NCI-H226 (cell line): ENCODE data around the gene CAPRIN1.

Experiments used
- DNase-seq: peaks from one replicate; pipeline ENCODE4 v3.0.0-alpha.2; 2015

The CAPRIN1 gene, protein sequence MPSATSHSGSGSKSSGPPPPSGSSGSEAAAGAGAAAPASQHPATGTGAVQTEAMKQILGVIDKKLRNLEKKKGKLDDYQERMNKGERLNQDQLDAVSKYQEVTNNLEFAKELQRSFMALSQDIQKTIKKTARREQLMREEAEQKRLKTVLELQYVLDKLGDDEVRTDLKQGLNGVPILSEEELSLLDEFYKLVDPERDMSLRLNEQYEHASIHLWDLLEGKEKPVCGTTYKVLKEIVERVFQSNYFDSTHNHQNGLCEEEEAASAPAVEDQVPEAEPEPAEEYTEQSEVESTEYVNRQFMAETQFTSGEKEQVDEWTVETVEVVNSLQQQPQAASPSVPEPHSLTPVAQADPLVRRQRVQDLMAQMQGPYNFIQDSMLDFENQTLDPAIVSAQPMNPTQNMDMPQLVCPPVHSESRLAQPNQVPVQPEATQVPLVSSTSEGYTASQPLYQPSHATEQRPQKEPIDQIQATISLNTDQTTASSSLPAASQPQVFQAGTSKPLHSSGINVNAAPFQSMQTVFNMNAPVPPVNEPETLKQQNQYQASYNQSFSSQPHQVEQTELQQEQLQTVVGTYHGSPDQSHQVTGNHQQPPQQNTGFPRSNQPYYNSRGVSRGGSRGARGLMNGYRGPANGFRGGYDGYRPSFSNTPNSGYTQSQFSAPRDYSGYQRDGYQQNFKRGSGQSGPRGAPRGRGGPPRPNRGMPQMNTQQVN

DNA sequence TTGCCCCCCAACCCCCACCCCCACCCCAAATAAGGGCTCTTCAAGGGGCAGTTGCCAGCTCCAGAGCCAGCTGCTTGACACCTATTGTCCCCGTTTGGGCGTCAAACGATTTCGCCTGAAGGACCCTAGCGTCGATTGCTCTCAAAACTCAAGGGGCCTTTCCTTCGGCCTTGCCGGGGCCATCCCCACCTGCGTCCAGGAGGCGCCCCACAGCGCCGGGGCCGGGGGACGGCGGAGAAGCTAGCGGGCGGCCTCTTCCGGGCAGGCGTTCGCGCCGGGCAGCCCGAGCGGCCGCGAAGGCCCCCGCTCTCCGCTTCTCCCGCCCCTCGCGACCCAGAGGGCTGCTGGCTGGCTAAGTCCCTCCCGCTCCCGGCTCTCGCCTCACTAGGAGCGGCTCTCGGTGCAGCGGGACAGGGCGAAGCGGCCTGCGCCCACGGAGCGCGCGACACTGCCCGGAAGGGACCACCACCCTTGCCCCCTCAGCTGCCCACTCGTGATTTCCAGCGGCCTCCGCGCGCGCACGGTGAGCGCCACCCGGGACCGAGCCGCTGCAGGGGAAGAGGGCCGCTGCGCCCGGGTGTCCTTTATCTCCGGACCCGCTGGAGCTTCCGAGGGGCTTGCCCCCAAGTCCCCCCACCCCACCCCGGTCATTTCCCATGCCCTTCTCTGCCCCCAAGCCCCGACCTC lies at the start of gene CAPRIN1:
Gene CAPRIN1, plus strand, starts transcription at position 383 of the 687 bp plus-strand sequence. CDS start 690 bp downstream, outside the sequence.
- peak; percentile 83 for DNase-seq

DNA sequence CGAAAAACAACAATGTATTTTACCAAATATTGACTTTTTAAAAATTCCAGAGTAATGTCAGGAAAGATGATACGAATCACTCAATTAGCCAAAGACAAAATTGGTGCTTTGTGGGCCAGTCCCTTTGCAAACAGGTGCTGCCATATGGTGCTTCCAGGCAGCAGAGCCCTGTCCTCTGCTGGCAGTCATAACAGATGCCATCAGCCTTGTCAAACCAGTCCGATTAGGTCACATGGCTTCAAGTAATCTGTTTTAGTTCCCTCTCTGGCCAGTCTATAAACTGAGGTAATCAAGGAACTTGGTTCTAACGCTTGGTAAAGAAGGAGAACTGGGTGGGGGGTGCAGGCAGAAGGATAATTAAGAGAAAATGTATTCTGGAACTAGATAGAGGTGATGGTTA lies 49.1 kb upstream of the CAPRIN1 start:
- no peak for DNase-seq

DNA sequence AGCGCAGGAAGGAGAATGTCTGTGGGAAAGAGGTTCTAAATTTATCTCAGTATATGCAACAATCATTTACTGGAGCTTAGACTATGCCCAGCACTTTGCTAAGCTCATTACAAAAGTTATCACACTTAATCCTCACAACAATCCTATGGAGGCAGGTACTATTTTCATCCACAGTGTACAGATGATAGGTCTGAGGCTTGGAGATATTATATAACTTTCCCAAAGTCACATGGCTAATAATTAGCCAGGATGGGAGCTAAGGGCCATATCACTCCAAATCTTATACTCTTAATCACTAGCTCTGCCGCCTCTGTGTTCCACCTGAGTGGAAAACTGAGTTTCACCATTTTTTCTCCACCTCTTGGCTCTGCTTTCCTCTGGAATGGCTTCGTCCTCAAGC lies 47.3 kb upstream of the CAPRIN1 start:
- DNase-seq, result no peak

DNA sequence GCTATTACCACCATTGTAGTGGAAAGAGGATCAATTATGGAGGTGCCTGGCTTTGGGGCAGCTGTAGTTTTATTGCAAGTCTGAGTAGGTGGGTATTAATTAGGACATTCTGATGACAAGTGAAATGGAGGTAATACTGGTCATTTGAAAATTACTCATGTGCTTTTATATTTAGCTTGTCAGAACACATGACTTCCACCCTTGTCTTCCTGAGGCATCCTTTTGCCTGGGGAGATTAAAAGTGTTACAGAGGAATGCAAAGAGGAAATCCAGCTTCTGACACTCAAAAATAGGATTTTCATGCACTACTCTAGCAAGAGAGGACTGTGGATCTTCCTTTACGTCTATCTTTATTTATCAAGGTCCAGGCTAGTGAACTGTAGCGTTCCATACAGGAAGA lies 44.7 kb upstream of the CAPRIN1 start:
- DNase-seq, result no peak

DNA sequence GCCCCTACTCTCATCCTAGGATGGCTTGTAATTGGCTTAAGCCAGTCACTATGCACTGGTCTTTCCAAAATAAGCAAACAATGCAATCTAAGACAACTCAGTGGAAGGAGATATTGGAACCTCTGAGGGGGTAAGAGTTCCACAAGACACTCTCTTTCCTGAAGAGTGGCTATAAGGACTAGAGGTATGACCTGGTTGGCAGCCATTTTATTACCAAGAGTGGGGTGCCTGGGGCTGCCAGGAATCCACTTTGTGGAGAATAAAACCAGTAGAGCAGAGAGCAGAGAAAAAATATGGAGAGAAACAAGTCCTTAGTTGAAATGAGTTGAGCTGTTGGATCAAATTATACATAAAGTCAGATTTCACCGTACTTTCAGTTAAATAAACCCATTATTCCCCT lies 38.8 kb upstream of the CAPRIN1 start:
- DNase-seq, result no peak

DNA sequence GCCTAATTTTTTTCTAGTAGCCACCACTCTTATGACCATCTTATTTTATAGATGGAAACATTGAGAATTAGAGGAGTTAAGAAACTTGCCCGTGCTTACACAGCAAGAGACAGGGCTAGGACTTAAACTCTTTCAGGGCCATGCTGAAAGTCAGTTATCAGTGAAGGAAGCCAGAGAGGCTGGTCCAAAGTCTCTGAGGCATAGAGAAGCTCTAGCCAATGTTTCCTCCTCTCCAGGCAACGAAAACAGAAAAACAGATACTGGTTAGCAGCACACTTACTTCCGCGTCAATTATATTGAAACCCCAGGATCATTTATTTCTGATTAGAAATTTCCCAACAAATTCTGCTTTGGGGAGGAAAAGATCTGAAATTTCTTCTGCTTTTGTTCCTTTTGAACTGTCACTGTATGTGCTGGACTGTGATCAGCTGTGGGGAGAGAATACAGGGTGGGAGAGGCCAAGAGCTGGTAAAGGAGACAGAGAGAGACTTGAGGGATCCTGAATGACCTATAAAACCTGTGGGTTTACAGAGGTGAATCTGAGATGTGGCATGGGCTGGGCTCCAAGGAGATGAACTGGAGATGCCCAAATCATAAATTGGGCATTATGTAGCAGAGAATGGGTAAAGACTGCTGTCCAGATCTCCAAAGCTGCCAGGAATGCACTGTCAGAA lies 37.5 kb upstream of the CAPRIN1 start:
- no peak for DNase-seq

DNA sequence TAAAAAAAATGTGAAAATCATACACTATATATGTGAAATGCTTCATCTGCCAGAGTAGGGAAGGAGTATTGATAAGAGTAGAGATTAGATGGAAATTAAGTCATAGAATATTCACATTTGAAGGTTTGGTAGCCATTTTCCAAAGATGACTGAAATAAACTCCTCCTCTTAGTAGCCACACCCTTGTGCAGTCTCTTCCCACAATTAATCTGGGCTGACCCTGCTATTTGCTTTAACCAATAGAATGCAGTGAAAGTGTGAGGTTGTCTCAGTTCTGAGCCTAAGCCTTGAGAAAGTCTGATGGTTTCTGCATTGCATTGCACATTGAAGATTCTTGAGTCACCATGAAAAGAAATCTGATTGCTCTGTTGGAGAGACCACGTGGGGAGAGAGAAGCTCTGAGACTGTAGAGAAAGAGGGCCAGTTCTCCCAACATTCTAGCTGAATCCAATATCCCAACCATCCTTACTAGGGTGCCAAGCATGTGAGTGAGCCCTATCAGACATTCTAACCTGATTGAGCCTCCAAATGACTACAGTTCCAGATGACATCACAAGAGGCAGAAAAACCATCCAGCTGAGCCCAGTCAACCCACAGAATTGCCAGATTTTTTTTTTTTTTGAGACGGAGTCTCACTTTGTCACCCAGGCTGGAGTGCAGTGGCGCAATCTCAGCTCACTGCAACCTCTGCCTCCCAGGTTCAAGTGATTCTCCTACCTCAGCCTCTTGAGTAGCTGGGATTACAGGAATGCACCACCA lies 29.4 kb upstream of the CAPRIN1 start:
- no peak for DNase-seq

DNA sequence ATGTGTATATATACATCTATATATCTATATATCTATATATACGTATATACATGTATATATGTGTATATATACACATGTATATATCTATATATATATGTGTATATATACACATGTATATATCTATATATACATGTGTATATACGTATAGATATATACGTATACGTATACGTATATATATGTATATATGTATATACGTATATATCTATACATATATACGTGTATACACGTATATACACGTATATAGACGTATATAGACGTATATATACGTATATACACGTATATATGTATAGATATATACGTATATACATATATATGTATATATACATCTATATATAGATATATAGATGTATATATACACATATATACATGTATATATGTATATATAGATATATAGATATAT lies 25.1 kb upstream of the CAPRIN1 start:
- DNase-seq, result no peak

DNA sequence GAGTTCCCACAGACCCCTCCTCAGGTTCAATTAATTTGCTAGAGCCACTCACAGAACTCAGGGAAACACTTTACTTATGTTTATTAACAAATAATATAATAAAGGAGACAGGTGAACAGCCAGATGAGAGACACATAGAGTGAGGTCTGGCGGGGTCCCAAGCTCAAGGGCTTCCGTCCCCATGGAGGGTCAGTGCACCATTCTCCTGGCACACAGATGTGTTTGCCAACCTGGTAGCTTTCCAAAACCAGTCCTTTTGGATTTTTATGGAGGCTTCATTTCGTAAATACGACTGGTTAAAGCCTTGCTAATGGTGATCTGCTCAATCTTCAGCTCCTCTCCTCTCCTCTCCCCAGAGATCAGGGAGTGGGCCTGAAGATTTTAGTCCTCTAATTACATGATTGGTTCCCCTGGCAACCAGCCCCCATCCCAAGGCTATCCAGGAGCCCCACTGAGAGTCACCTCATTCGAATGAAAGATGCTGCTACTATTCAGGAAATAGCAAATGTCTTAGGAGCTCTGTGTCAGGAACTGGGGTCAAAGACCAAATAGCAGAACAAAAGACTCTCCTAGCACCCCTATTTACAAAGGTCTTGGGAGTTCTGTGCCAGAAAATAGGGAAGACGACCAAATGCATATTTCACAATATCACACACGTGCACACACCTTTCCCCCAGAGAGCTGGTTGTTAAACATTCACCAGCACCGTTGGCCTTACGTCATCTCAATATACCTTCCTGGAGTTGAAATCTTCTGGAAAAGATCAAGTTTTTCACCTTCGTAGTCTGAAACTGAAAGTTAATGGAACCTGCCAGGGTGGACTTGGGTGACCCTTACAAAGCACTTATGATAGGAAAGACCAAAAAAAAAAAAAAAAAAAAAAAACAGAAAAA lies 23.8 kb upstream of the CAPRIN1 start:
- no peak for DNase-seq

DNA sequence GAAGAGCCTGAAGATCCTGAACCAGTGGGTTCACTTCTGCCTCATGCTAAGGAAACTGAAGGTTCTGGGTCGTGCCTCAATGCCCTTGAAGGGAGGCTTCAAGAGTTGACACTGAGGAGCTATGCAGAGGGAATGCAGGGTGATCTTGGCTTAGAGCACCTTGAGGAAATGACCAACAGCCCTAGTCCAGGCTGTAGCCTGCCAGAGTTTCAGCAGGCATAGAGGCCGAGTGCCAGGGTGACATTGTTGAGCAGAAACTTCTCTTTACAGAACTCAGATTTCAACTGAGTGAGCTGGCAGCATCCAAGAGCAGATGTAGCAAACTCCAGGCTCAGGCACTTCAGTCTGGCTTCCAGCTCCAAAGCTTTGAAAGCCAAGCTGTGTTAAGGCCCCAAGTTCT lies 23.1 kb upstream of the CAPRIN1 start:
- DNase-seq, result no peak

DNA sequence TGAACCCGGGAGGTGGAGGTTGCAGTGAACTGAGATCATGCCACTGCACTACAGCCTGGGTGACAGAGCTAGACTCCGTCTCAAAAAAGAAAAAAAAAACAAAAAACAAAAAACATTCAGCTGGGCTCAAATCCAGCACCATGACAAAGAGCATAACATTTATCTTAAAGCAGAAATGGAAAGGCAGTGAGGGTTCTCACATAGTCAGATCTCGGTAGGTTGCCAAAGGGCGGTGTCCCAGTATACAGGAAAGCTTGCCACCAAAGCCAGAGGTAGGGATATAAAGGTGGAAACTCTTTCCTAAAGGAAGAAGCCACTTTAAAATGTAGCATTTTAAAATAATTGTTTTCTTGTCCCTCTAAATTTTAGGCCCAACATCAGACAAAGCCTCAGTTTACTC lies 22.4 kb upstream of the CAPRIN1 start:
- no peak for DNase-seq

DNA sequence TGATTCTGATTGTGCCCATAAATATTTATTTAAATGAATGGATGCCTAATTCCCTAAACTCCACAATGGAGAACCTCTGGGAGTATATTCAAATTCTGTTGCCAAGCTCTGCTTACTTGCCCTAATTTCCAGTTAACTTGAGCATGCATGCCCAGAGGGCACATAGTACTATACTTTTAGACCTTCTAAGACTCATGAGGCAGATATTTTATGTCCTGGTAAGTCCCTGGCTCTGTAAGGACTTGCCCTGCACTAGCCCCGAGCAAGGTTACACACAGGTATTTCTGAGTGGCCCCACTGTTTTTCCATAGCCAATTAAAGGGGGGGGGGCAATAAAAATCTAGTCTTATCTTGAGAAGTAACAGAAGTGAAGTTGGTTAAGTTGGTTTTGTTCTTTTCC lies 21.1 kb upstream of the CAPRIN1 start:
- peak; percentile 6 for DNase-seq

DNA sequence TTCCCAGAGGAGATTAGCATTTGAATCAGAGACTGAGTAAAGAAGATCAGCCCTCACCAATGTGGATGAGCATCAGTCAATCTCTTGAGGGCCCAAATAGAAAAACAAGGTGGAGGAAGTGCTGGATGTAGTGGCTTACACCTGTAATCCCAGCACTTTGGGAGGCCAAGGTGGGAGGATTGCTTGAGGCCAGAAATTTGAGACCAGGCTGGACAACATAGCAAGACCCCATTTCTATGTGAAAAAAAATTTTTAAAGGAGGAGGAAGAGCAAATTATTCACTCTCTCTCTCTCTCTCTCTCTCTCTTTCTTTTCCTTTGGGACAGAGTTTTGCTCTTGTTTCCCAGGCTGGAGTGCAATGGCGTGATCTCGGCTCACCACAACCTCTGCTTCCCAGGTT lies 18.1 kb upstream of the CAPRIN1 start:
- no peak for DNase-seq

DNA sequence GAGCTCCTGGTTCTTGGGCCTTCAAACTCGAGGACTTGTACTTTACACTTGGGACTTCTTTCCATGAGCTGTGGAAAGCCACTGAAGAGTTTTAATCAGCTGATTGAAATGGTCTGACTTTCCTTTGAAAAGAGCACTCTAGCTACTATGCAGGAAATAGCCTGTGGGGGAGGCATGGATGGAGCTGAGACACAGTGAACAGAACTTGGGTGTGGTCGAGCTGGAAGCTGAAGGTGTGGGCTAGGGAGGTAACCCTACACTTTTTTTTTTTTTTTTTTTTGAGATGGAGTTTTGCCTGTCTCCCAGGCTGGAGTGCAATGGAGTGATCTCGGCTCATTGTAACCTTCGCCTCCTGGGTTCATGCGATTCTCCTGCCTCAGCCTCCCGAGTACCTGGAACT lies 17.5 kb upstream of the CAPRIN1 start:
- peak; percentile 62 for DNase-seq

DNA sequence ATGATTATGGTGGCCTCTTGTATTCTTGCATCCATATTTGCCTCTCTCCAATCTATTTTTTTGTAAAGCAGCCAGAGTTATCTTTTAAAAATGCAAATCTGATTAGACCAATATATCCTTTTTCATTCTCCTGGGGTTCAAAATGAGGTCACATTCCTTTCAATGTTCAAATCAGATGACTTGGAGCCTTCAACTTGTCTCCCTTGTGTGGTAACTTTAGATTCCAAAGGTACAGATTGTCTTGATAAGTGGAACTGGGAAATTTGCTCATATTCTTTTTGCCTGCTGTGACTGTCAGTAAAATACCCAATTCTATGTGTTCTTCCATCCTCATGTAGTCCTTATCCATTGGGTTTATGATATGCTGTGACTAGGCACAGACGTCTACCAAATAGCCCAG lies 15.1 kb upstream of the CAPRIN1 start:
- DNase-seq, result no peak

DNA sequence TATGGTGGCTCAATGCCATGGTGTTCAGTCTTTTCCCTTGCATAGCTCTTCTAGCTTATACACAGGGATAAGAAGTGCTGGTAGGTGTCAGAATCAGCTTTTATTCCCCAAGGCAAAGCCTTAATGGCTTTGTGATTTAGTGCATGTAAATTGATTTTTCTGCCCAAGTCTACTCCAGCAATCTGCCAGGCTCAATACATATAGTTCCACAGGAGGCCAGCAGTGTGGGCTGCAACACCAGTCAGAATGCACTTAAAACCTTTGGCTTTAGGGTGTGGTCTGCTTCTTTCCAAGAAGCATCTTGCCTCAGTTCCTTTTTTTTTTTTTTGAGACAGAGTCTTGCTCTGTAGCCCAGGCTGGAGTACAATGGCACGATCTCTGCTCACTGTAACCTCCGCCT lies 14.5 kb upstream of the CAPRIN1 start:
- DNase-seq, result no peak

DNA sequence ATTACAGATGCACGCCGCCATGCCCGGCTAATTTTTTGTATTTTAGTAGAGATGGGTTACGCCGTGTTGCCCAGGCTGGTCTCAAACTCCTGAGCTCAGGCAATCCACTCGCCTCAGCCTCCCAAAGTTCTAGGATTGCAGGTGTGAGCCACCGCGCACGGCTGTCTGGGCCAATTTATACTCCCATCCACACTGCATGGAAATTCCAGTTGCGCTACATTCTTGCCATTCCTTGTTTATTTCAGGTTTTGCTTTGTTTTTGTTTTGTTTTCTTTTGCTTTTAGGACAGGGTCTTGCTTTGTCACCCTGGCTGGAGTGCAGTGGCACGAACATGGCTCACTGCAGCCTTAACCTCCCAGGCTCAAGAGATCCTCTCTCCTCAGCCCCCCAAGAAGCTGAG lies 11.0 kb upstream of the CAPRIN1 start:
- no peak for DNase-seq

DNA sequence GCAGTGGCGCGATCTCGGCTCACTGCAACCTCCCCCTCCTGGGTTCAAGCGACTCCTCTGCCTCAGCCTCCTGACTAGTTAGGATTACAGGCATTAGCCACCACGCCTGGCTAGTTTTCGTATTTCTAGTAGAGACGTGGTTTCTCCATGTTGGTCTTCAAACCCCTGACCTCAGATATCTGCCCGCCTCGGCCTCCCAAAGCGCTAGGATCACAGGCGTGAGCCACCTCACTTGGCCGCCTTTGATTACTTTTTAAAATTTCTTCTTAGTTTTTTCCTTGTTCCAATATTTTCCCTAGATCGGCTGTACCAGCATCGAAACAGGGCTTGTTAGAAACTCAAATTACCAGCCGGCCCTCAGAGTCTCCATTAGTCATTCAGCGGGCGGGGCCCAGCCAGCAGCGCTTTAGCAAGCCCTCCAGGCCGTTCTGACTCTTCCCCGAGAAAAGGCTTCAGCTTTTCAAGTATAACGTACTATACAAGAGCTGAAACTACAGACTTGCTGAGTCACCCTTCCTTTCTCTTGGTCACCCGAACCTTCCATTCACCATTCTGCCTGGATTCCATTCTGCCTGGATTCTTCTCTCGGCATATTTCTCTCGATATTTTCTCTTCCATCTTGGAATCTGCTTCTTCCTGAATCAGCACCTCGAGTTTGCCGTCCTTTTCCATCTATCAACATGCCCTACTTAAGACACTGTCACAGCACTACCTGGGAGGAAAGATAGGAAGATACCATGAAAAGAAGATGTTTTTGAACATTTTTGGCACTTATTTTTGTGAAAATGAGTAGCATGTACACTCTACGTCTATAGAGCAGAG lies 6.7 kb upstream of the CAPRIN1 start:
- peak; percentile 87 for DNase-seq

DNA sequence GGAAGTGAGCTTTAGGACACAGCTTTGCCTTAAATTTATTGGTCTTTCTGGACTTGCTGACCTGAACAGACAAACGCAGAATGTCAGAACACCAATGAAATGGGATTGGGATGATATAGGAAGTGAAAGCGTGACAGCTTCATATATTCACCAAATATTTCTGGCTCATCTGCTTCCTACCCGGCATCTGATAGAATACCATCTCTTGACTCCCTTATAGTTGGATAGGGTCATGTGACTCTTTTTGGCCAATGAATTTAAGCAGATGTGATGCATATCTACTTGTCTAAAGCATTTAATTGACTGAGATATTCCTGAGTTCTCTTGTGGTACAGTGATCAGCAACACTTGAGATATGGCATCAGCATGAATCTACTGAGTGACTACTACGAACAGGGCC lies 2.5 kb upstream of the CAPRIN1 start:
- no peak for DNase-seq

DNA sequence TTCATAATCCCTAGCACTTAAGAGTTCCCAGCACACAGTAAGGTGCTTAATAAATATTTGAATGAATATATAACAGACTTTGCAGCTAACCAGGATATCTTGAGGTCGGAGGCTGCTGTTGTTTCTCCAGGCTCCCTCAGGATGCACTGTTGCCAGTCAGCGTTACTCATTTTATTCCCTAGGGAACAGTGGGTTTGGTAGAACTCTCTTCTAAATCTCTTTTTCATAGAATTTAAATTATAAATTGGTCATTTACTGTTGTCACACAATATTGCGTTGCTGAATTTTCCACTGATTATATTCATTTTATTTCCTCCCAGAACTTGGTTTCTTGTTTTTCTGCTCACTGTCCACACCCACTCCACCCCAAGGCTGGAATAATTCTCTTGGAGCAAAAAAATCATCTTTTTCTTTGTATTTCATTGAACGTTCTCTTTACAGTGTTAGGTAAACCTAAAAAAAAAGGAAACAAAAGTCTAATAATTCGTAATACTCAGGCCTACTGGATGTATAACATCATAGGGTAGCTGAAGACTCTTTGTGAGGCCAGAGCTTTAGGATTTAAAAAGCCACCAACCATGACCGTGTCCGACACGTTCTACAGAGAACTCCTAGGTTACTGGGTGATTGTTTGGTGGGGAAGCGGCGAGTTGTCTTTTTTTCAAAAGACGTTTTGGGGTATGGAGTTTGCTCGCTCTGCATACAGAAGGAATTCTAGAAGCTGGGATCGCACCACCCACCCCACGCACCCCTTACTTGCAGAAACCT lies 766 bp upstream of the CAPRIN1 start:
- no peak for DNase-seq
